Right lobe of liver (tissue), 4 donors: ENCODE data around the gene RIMBP2.

Experiments used
- CTCF ChIP-seq, 4 donors: fragments of 200-600 bp in 3 of 4; fragments of 450-650 bp in 1 of 4; IDR thresholded peaks; one replicate each; pipeline versions ENCODE4 v1.5.1 to v1.8.0; 2016 to 2022; ENCODE audit warnings: antibody characterized with exemption in 4 of 4, mild to moderate bottlenecking in 2 of 4
- POLR2A ChIP-seq: fragments of 450-650 bp; IDR thresholded peaks from one replicate; pipeline ENCODE4 v1.6.1; 2017; ENCODE audit warnings: antibody characterized with exemption, mild to moderate bottlenecking
- donor health status: DM: no; HTN: no; CAD: no.
- donor health status: DM: no; HTN: no; CAD: no.
- donor health status: DM: no; HTN: yes; CAD: no.

GRCh38 chr12:130590685-130591084 lies 125.4 kb downstream of the RIMBP2 start:
- TF ChIP-seq CTCF (IDR thresholded peaks at IDR 0.05), result no peak
- no peak for TF ChIP-seq POLR2A
